ENCODE results near the gene TENM4.

TENM4 gene

DNA sequence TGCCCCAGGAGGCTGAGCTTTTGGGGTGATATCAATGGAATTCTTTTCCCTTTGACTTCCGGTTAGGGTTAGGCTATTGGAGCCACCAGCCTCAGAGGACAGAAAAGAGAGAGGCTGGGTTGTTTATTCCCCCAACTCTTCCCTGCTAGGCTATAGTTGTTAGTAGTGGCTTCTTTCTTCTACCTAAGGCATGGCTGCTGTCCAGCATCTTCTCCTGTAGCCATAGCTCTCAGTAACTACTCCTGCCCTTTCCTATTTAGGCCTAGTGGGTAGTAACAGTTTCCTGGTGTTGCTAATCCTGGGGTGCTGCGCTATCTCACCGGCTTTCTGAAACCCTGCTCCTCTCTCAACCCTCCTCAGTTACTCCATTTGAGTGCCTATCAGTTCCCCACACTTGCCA is 184.9 kb downstream of the TENM4 start:
- H3K9me3 ChIP-seq (ENCODE audit: control insufficient read depth, insufficient read depth, low read length) = no peaks in the 10 kb centered on the region
- no peaks in the 10 kb centered on the region for H3K36me3 ChIP-seq (ENCODE audit: control insufficient read depth, low read length)
- H3K27me3 ChIP-seq (ENCODE audit: control insufficient read depth, low read length) = no peaks in the 10 kb centered on the region
- no peak overlapping the region for H3K4me2 ChIP-seq (ENCODE audit: low read length)
- H4K20me1 ChIP-seq (ENCODE audit: control insufficient read depth, insufficient read depth, low read depth, low read length) = no peaks in the 10 kb centered on the region
- no peaks in the 10 kb centered on the region for H3K9me2 ChIP-seq (replicated peaks; ENCODE audit: control insufficient read depth, low read length)
- H3K27ac ChIP-seq (ENCODE audit: low read depth, low read length) = no peak overlapping the region
- no peak for TF ChIP-seq EZH2phosphoT487 (IDR thresholded peaks at IDR 0.05; ENCODE audit: borderline replicate concordance, low read length)
- TF ChIP-seq, protein P1, sequence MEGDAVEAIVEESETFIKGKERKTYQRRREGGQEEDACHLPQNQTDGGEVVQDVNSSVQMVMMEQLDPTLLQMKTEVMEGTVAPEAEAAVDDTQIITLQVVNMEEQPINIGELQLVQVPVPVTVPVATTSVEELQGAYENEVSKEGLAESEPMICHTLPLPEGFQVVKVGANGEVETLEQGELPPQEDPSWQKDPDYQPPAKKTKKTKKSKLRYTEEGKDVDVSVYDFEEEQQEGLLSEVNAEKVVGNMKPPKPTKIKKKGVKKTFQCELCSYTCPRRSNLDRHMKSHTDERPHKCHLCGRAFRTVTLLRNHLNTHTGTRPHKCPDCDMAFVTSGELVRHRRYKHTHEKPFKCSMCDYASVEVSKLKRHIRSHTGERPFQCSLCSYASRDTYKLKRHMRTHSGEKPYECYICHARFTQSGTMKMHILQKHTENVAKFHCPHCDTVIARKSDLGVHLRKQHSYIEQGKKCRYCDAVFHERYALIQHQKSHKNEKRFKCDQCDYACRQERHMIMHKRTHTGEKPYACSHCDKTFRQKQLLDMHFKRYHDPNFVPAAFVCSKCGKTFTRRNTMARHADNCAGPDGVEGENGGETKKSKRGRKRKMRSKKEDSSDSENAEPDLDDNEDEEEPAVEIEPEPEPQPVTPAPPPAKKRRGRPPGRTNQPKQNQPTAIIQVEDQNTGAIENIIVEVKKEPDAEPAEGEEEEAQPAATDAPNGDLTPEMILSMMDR (IDR thresholded peaks at IDR 0.05; ENCODE audit: low read depth, low read length, poor library complexity, severe bottlenecking) = no peak
- H3K4me3 ChIP-seq (ENCODE audit: low read length) = no peak overlapping the region
- no peaks in the 10 kb centered on the region for H3F3A ChIP-seq (ENCODE audit: control insufficient read depth, insufficient read depth)
- H3K4me1 ChIP-seq (ENCODE audit: control insufficient read depth, low read length) = no peaks in the 10 kb centered on the region
- no peaks in the 10 kb centered on the region for H3K79me2 ChIP-seq (ENCODE audit: control insufficient read depth, low read length)

DNA sequence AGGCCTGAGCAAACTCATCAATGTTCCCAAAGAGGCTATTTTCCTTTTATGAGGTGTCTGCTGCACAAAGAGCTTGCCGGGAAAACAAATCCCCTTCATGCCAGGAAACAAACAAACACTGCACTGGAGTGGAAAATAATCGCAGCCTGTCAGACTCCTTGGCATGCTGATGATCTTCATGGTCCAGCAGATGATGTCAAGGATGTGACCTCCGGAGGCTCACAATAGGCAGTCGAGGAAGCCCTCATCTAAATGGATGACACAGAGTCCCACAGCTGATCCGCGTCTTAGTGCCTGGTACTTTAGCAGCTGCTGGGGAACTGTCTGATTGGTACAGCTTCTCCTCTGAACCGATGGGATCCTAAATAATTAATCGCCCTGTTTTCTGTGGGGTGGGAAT is 187.6 kb downstream of the TENM4 start:
- no peaks in the 10 kb centered on the region for H3K9me2 ChIP-seq (replicated peaks; ENCODE audit: control insufficient read depth, low read length)
- H3K27me3 ChIP-seq (ENCODE audit: control insufficient read depth, low read length) = no peaks in the 10 kb centered on the region
- H3K4me3 ChIP-seq (ENCODE audit: low read length) = no peak overlapping the region
- no peaks in the 10 kb centered on the region for H3F3A ChIP-seq (ENCODE audit: control insufficient read depth, insufficient read depth)
- no peak for TF ChIP-seq EZH2phosphoT487 (IDR thresholded peaks at IDR 0.05; ENCODE audit: borderline replicate concordance, low read length)
- TF ChIP-seq, protein P1 (IDR thresholded peaks at IDR 0.05; ENCODE audit: low read depth, low read length, poor library complexity, severe bottlenecking) = no peak
- H4K20me1 ChIP-seq (ENCODE audit: control insufficient read depth, insufficient read depth, low read depth, low read length) = no peaks in the 10 kb centered on the region
- H3K27ac ChIP-seq (ENCODE audit: low read depth, low read length) = no peak overlapping the region
- no peak overlapping the region for H3K4me2 ChIP-seq (ENCODE audit: low read length)
- H3K4me1 ChIP-seq (ENCODE audit: control insufficient read depth, low read length) = no peaks in the 10 kb centered on the region
- no peaks in the 10 kb centered on the region for H3K9me3 ChIP-seq (ENCODE audit: control insufficient read depth, insufficient read depth, low read length)
- no peaks in the 10 kb centered on the region for H3K79me2 ChIP-seq (ENCODE audit: control insufficient read depth, low read length)
- no peaks in the 10 kb centered on the region for H3K36me3 ChIP-seq (ENCODE audit: control insufficient read depth, low read length)

DNA sequence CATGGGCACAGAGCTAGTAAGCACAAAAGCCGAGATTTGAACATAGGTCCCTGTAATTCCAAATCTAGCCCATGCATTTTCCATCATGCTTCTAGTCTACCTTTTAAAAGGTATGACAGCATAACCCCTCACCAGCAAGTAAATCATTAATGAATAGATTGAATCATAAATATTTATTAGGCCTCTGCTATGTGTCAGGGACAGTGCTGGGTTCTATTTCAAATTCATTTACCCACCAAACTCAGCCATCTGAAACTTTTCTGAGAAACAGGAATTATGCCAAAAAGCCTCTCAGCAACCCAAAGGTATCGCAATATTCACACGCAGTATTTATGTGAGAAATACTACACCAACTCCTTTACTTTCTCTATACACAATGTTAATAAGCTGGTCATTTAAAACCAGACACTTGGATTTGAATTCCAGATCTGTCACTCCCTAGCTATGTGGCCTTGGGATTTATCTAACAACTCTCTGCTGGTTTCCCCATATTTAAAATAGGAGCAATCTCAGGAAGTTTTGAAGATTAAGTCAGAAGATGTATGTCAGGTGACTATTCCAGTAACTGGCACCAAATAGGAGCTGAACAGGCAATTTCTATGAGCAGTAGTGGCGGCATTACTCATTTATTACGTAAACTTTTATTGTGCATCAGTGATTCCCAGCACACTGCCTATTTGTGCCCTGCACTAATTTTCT is 191.4 kb downstream of the TENM4 start:
- Histone ChIP-seq H3K36me3 (ENCODE audit: control insufficient read depth, low read length) (no peaks in the 10 kb centered on the region), H3K9me3 (ENCODE audit: control insufficient read depth, insufficient read depth, low read length) (no peaks in the 10 kb centered on the region), H3K4me3 (ENCODE audit: low read length) (no peak overlapping the region), H4K20me1 (ENCODE audit: control insufficient read depth, insufficient read depth, low read depth, low read length) (no peaks in the 10 kb centered on the region), H3F3A (ENCODE audit: control insufficient read depth, insufficient read depth) (no peaks in the 10 kb centered on the region), H3K27ac (ENCODE audit: low read depth, low read length) (no peak overlapping the region), H3K4me2 (ENCODE audit: low read length) (no peak overlapping the region), H3K9me2 (replicated peaks; ENCODE audit: control insufficient read depth, low read length) (no peaks in the 10 kb centered on the region), H3K4me1 (ENCODE audit: control insufficient read depth, low read length) (no peaks in the 10 kb centered on the region), H3K27me3 (ENCODE audit: control insufficient read depth, low read length) (no peaks in the 10 kb centered on the region), H3K79me2 (ENCODE audit: control insufficient read depth, low read length) (no peaks in the 10 kb centered on the region)
- TF ChIP-seq, protein P1 (IDR thresholded peaks at IDR 0.05; ENCODE audit: low read depth, low read length, poor library complexity, severe bottlenecking) = no peak
- TF ChIP-seq EZH2phosphoT487 (IDR thresholded peaks at IDR 0.05; ENCODE audit: borderline replicate concordance, low read length) = no peak

Measured in DOHH2 (cell line).